Raji (cell line): ENCODE data around the gene ATP11A.

Experiments used
- POLR2A ChIP-seq: IDR thresholded peaks from 2 replicates; pipeline ENCODE4 v1.6.1; 2011; ENCODE audit warnings: low read depth, low read length, control low read depth; ENCODE audit not compliant: insufficient read depth

ATP11A gene

GRCh38 chr13:112699322-112699918, 9.6 kb downstream of the ATP11A start:
- no peak for TF ChIP-seq POLR2A

- TF ChIP-seq POLR2A: no peak
These were observed 10.6 kb downstream of the ATP11A start for GRCh38 chr13:112700291-112701060.

GRCh38 chr13:112702341-112702985, 12.6 kb downstream of the ATP11A start:
- no peak for TF ChIP-seq POLR2A

- TF ChIP-seq POLR2A: no peak
These were observed 13.1 kb downstream of the ATP11A start for GRCh38 chr13:112702986-112703379.

- no peak for TF ChIP-seq POLR2A
These were observed 13.8 kb downstream of the ATP11A start for GRCh38 chr13:112703449-112704284.

GRCh38 chr13:112704308-112705145, 14.7 kb downstream of the ATP11A start:
- TF ChIP-seq POLR2A: no peak

- TF ChIP-seq POLR2A: no peak
These were observed 15.4 kb downstream of the ATP11A start for GRCh38 chr13:112705286-112705685.

- no peak for TF ChIP-seq POLR2A
These were observed 16.3 kb downstream of the ATP11A start for GRCh38 chr13:112706171-112706570.

GRCh38 chr13:112708560-112709240, 18.9 kb downstream of the ATP11A start:
- TF ChIP-seq POLR2A: no peak

GRCh38 chr13:112709825-112710783, 20.3 kb downstream of the ATP11A start:
- no peak for TF ChIP-seq POLR2A

- TF ChIP-seq POLR2A: no peak
These were observed 21.2 kb downstream of the ATP11A start for GRCh38 chr13:112710855-112711527.
